Fibroblast of the aortic adventitia (primary cell): Measurements from ENCODE around the gene SMYD2. TPM values are rescaled to one million over a fixed set of nuclear protein-coding genes. Genes with fewer than 3 reads are reported as not detected.
A peak's percentile ranks its signal among the peaks of the same experiment; 100 is the strongest.
"Not testable (repeated sequence)": the region's sequence is repeated elsewhere in the genome, so short reads cannot be mapped to it uniquely, and the experiment has no call there.

Experiments used
- DNase-seq: peaks from one replicate; pipeline ENCODE4 v3.0.0-alpha.2; 2010; ENCODE audit warnings: low read depth
- H3K4me3 ChIP-seq: 2 replicates; pipeline ENCODE4 v1.5.1; 2011; ENCODE audit warnings: low read depth, mild to moderate bottlenecking, control low read depth, low read length, moderate library complexity
- CTCF ChIP-seq: IDR thresholded peaks from 2 replicates; pipeline ENCODE4 v1.5.1; 2011; ENCODE audit warnings: mild to moderate bottlenecking, low read length, control low read depth, inconsistent platforms; ENCODE audit not compliant: insufficient read depth
- total RNA-seq: library from RNA; depleted of rRNA; stranded (reverse); fragments of >200 nt; gene quantifications from 2 replicates; pipeline ENCODE4 v1.2.3, GENCODE V29; 2012; ENCODE audit warnings: low replicate concordance

SMYD2 gene
- total RNA-seq, 1 donor: 26.9 TPM

- no peak overlapping the region for H3K4me3 ChIP-seq
- no peak for TF ChIP-seq CTCF
- no peak for DNase-seq
Observed at GRCh38 chr1:214271174-214271858, 9.6 kb upstream of the SMYD2 start.

GRCh38 chr1:214271995-214272731, 8.8 kb upstream of the SMYD2 start:
- no peak overlapping the region for H3K4me3 ChIP-seq
- no peak for DNase-seq
- TF ChIP-seq CTCF: no peak

GRCh38 chr1:214272964-214273533, 7.9 kb upstream of the SMYD2 start:
- no peak for TF ChIP-seq CTCF
- DNase-seq: no peak
- no peak overlapping the region for H3K4me3 ChIP-seq

DNA sequence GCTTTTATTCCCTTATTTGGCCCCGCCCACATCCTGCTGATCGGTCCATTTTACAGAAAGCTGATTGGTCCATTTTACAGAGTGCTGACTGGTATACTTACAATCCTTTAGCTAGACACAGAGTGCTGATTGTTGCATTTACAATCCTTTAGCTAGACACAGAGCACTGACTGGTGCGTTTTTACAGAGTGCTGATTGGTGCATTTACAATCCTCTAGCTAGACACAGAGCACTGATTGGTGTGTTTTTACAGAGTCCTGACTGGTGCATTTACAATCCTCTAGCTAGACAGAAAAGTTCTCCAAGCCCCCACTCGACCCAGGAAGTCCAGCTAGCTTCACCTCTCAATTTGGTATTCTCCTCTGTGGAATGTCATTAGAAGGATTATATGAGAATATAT, 5.3 kb upstream of the SMYD2 start:
- not testable (repeated sequence) for DNase-seq

DNA sequence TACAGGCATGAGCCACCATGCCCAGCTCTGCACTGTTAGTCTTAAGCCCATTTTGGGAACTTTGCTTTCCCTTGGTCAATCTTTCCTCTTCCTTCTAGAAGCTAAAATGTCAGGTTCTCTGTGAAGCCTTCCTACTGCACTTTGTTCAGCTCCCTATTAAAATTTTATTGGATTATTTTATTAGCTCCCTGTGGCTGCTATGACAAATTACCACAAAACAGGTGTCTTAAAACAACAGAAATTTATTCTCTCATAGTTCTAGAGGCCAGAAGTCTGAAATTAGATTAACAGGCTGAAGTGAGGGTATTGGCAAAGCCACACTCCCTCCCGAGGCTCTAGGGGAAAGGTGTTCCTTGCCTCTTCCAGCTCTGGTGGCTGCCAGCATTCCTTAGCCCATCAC, 4.2 kb upstream of the SMYD2 start:
- no peak for TF ChIP-seq CTCF
- no peak for DNase-seq
- H3K4me3 ChIP-seq: no peak overlapping the region

More for the DNA sequence above, 5.3 kb upstream of the SMYD2 start:
- not testable (repeated sequence) for H3K4me3 ChIP-seq

GRCh38 chr1:214277704-214278635, 3.0 kb upstream of the SMYD2 start:
- H3K4me3 ChIP-seq: no peak overlapping the region
- peak; percentile 41 for DNase-seq
- TF ChIP-seq CTCF: no peak
